Measurements from ENCODE around the gene GRM1.

DNA sequence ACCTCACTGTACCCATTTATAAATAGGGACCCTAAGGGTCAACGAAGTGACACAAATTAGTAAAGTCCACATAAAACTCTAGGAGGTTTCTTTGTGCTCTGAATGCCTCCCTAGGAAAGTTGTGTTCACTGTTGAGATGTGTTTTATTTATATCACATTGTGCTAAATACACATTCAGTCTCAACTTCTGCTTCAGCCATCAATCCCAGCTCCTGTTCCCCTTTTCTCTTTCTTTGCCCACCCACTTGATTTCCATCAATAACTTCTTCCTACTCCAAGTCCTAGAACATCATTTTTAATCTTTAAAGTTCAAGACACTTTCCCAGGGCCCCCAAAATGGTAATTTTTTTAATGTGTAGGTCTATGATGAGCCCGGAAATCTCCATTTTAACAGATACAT is 306.5 kb downstream of the GRM1 start:
- TF ChIP-seq, protein P1, sequence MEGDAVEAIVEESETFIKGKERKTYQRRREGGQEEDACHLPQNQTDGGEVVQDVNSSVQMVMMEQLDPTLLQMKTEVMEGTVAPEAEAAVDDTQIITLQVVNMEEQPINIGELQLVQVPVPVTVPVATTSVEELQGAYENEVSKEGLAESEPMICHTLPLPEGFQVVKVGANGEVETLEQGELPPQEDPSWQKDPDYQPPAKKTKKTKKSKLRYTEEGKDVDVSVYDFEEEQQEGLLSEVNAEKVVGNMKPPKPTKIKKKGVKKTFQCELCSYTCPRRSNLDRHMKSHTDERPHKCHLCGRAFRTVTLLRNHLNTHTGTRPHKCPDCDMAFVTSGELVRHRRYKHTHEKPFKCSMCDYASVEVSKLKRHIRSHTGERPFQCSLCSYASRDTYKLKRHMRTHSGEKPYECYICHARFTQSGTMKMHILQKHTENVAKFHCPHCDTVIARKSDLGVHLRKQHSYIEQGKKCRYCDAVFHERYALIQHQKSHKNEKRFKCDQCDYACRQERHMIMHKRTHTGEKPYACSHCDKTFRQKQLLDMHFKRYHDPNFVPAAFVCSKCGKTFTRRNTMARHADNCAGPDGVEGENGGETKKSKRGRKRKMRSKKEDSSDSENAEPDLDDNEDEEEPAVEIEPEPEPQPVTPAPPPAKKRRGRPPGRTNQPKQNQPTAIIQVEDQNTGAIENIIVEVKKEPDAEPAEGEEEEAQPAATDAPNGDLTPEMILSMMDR (IDR thresholded peaks at IDR 0.05), result no peak
- TF ChIP-seq MAFK (IDR thresholded peaks at IDR 0.05; ENCODE audit: partially characterized antibody), result no peak

Data from A549 (cell line).